Hematopoietic multipotent progenitor cell treated with erythropoietin and hydrocortisone succinate and interleukin-3 and kit ligand, for 17 days (in vitro differentiated cells): ENCODE measurements around the gene NOTUM.
"Not testable (repeated sequence)": the region's sequence is repeated elsewhere in the genome, so short reads cannot be mapped to it uniquely, and the experiment has no call there.

Source experiments
- DNase-seq: peaks from one replicate; pipeline ENCODE4 v3.0.0-alpha.2; 2015; ENCODE audit warnings: low spot score

NOTUM gene

DNA sequence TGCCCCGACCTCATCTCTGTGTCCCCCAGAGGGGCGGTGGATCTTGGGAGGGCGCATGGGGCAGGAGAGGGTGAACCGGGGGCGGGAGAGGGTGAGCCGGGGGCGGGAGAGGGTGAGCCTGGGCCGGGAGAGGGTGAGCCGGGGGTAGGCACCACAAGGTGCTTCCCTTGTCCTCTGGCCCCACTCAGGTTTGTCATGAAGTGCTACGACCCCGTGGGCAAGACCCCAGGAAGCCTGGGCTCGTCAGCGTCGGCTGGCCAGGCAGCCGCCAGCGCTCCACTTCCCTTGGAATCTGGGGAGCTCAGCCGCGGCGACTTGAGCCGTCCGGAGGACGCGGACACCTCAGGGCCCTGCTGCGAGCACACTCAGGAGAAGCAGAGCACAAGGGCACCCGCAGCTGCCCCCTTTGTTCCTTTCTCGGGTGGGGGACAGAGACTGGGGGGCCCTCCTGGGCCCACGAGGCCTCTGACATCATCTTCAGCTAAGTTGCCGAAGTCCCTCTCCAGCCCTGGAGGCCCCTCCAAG, 35.3 kb upstream of the NOTUM start:
- DNase-seq = no peak

GRCh38 chr17:81995463-81996231, 34.7 kb upstream of the NOTUM start:
- no peak for DNase-seq

DNA sequence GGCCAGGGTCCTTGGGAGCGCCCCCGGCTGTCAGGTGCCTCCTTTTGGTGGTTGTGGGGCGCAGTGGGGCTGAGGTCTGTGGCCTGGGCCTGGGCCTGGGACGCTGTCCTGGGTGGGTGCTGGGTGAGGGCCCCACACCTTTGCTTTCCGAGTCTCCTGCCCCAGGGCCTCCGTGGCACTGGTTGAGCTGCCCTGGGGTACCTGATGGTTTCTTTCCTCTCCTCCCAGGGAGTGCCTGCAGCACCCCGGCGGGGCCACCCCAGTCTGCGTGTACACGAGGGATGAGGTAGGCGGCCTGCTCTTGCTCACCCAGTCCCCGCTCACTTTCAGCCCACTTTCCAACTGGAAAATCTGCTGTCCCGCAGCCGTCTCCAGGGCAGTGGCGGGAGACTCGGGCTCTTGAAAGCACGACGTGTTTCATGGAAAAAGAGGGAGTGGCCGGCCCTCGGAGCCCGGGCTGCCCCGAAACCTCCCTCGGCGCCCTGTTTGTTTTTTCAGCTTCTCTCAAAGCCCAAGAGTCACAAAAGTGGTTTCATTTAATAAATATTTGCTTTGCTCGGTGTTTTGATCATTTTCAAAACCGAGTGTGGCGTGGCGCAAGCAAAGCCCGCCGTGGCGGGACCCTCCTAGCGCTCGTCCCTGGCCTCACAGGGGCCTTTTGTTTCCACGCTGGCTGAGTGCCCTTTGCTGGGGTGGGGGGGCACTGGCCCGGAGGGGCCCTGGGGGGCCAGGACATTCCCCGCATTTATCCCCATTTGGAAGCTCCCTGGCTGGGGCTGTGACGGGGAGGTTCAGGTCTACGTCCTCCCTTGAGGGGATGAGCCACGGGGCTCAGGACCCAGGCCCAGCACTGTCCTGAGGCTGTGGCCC, 33.8 kb upstream of the NOTUM start:
- DNase-seq = no peak

GRCh38 chr17:81993729-81994592, 33.0 kb upstream of the NOTUM start:
- no peak for DNase-seq

DNA sequence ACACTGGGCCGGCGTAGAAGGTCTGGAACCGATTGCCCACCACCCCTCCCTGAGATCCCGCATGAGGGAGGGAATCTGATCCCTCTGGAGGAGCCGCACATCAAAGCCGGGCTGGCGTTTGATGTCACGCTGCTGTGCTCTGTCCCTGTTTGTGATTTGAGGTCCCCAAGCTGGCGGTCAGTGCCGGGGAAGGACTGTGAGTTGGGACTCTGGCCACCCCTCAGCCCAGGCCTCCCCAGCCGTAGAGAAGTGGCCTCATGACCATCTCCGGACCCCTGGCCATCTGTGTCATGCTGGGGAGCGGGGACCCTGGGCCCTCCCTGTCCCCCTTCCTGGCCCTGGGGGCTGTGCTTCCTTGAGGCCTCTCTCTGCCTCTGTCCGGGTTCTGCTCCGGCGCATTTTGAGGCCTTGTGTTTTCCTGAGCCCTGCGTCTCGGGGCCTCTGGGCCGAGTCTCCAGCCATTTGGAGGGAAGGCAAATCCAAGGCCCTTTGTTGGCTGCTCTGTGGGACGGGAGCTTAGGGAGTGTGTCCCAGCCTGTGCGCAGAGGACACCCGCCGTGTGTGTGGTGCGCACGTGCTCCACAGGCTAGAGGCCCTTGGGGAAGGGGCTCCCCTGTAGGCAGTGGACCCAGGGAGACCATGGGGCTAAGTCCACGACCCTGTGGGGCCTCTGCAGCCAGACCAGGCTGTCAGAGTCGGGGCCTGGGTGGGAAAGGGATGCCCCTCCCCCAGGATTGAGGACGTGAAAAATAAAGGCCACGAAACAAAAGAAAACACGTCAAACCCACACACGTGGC, 31.5 kb upstream of the NOTUM start:
- DNase-seq = no peak

- DNase-seq = no peak
Measured at GRCh38 chr17:81991684-81992305, 30.8 kb upstream of the NOTUM start.

DNA sequence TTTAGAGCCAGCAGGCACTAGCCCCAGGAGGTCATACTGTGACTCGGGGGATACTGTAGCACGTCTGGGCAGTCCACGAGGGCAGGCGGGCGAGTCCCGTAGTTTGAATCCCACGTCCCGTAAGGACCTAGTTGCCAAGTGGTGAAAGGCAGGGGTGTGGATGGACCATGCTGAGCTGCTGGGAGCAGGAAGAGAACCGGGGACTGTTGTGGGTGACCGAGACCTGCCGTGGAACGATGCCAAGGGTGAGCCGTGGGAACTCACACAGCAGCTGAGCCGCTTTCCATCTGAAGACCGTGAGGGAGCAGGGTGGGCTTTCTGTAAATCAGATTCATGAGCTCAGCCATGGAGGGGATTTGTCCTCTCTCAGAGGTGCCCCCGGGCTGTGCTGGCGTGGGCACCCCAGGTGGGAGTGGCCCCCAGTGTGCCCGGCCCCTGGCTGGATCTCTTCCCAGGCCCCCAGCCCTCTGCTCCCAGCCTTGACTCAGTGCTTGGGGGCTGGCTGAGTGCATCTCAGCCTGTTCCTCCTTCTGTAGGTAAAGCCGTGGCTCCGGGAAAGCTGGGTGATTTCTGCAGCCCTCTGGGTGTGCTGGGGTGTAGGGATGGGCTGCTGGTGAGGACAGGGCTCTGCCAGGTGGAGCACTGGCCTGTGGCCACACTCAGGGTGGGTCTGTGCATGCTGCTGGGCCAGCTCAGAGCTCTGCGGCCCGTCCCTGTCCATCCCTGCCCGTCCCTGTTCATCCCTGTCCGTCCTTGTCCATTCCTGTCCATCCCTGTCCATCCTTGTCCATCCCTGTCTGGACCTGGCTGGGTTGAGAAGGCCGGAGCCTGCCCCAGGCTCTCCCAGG, 30.1 kb upstream of the NOTUM start:
- DNase-seq = no peak

GRCh38 chr17:81987161-81987770, 26.3 kb upstream of the NOTUM start:
- DNase-seq = no peak

DNA sequence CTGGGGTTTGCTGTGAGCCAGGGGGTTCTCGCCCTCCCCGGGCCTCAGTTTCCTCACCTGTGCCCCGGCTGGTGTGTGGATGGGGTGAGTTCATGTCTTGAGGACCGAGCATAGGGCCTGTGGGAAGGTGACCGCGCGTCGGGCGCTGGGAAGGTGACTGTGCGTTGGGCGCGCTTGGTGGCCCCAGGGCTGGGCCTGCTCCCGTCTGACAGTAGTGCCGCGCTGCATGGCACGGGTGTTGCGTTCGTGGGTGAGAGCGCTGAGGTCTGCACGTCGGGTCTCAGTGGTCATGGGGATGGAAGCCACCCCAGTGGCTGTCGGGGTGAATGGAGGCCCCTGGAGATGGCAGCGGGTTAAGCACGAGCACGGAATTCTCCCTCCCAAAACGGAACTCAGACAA, 25.6 kb upstream of the NOTUM start:
- DNase-seq = no peak

DNA sequence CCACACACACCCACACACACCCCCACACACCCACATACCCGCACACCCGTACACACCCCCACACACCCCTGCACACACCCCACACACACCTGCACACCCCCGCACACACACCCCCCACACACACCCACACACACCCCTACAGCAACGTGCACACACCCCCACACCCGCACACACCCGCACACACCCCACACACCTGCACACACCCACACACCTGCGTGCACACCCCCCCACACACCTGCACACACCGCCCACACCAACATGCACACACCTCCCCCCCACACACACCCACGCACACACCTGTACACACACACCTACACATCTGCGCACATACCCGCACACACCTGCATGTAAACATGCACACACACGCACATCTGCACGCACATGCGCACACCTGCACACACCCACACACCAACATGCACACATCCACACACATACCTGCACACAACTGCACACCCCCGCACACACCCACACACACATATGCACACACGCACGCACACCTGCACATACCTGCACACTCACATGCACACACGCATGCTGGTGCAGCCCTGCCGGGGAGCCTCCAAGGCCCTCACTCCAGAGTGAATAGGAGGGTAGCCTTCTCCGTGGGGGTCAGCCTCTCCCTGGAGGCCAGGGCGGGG, 23.9 kb upstream of the NOTUM start:
- no peak for DNase-seq

DNA sequence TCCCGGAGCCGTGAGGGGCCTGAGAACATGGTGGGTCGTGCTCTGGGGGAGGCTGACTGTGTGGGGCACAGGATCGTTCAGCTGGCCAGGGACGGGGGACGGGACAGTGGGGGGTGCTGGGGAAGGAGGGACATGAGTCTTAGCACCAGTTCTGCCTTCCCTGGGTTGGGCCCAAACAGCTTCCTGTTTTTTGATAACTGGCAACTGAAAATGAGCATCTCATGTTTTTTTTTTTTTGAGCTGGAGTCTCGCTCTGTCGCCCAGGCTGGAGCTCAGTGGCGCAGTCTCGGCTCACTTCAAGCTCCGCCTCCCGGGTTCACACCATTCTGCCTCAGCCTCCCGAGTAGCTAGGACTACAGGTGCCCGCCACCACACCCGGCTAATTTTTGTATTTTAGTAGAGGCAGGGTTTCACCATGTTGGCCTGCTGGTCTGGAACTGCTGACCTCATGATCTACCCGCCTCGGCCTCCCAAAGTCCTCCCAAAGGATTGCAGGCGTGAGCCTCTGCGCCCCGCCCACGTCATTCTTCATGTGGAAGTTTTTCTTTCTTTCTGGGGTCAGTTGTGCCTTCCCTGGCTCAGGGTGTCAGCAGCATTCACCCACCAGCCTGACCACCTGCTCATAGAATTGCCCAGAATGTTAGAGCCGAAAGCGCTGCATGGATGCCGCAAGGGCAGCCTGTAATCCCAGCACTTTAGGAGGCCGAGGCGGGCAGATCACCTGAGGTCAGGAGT, 22.8 kb upstream of the NOTUM start:
- no peak for DNase-seq

DNA sequence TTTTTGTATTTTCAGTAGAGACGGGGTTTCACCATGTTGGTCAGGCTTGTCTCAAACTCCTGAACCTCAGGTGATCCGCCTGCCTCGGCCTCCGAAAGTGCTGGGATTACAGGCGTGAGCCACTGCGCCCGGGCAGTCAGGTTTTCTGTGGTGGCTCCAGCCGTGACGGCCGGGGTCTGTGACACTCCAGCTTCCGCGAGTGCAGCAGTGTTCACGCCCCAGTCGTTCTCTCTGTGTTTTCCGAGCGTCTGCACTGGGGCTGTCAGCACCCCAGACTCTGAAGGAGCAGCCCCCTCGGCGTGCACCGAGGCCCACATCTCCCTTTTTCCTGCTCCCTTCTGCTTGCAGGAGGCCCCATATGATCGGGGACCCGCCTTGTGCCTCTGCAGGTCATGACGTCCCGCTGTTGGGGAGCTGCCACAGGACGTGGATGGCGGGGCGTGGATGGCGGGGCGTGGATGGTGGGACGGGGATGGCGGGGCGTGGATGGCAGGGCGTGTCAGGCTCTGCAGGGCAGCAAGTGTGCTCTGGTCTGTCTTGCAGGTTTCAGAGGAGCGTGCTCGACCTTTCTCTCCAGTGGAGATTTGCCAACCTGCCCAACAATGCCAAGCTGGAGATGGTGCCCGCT, 22.1 kb upstream of the NOTUM start:
- DNase-seq = no peak

GRCh38 chr17:81981511-81981910, 20.5 kb upstream of the NOTUM start:
- DNase-seq = not testable (repeated sequence)

GRCh38 chr17:81980707-81981343, 19.8 kb upstream of the NOTUM start:
- no peak for DNase-seq

- no peak for DNase-seq
Measured at GRCh38 chr17:81980122-81980521, 19.1 kb upstream of the NOTUM start.

DNA sequence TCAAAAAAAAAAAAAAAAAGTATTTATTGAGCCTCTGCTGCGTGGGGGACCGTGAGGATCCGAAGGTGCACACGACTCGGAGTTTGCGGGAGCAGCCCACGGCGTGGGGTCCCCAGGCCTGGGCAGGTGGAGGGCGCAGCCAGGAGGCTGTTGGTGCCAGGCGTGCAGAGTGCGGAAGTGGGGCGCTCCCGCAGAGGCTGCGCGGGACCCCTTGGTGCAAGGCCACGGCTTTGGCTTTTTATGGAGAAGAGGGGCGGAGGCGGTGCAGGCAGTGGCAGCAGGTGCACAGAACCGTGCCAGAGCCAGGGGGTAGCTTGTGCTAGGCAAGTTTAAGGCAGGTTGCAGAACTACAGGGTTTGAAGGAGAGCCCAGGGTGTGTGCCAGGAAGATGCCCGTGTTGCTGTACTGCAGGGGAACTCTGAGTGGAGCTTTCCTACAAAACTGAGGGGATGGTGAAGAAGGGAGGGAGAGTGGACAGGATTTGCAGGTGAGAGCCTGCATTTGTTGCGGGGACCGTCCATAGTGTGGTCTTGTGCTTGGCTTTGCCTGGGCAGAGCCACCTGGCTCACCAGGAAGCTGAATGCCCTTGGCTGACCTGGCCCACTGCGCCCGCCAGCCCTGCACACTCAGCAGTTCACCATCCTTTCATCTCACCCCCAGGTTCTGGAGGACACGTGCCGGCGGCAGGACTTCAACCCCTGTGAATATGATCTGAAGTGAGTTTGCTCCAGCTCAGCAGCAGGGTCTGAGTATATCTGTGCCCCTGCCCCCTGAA, 17.7 kb upstream of the NOTUM start:
- no peak for DNase-seq
